GM19035 (cell line): ENCODE data around the gene PLVAP.

ENCODE experiments used
- ATAC-seq: cut with Tn5 transposase; IDR thresholded peaks from one replicate; pipeline ENCODE4 v1.9.1; 2021; ENCODE audit not compliant: unreplicated experiment

PLVAP gene

DNA sequence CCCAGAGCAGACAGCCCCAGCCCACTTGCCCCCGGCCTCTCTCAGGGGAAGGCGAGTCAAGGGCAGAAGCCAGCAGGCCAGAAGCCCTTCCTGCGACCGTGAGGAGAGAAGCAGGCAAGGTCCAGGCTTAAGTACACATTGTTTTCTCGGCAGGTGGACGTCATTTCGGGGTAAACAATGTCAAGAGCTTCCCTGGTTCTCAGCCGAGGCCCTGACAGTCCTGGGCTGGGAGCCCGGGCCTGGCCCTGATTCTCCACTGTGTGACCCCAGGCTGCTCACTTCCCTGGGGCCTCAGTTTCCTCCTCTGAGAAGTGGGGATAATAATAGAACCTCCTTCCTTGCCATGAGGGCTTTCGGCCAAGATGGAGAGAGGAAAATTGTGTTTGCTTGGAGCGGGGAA, 19.4 kb downstream of the PLVAP start:
- no peak for ATAC-seq

DNA sequence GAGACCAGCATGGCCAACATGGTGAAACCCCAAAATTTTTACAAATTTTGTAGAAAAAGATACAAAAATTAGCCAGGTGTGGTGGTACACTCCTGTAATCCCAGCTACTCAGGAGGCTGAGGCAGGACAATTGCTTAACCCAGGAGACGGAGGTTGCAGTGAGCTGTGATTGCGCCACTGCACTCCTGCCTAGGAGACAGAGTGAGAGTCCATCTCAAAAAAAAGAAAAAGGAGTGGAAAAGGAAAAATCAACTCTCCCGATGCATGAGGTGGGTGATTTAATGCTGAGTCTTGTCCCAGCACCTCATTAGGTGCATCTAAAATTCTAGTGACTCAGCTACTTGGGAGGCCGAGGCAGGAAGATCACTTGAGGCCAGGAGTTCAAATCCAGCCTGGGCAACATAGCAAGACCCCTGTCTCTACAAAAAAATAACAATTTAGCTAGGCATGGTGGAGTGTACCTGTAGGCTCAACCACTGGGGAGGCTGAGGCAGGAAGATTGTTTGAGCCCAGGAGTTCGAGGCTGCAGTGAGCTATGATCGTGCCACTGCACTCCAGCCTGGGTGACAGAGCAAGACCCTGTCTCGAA, 20.0 kb downstream of the PLVAP start:
- ATAC-seq = no peak

DNA sequence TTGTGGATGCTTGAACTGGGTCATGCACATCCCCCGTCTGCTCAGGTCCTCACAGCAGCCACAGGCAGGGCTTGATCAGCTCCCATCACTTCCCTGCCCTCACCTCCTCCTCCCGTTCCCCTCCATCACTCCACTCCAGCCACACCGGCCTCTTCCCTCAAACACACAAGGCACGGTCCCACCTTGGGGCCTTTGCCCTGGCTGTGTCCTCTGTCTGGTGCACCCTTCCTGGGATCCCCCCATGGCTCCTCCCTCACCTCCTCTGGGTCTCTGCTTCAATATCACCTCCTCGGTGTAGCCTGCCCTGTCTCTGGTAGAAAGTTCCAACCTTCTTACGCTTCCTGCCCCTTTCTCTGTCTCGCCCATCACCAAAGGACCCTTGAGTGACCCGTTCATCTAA, 23.8 kb downstream of the PLVAP start:
- no peak for ATAC-seq

DNA sequence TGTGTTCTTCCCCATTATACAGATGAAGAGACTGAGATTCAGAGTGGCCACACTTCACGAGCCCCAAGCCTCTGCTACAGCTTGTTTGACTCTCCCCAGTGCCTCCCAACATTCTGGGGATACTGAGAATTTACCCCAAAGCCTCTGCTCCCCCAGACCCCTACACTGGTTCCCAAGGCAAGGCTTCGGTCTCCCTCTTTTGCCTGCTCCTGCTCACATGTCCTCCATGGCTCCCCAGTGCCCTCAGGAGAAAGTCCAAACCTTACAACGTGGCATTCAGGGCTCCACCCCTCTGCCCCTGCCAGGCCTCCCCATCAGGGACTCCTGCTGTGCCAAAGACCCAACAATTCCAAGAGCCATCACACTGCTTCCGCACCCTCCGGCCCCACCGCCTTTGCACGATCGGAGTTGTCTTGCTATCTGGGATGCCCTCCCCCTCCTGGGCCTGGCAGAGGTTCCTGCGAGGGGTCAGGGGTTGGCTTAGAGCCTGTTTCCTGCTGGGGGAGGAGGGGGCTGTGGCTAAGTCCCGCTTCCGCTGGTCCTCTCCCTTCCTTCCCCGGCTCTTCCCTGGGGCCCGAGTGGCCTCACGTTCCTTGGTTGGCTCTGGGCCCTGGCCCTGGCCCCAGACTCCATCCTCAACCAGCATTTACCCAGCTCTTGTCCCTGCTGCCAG, 24.4 kb downstream of the PLVAP start:
- ATAC-seq = no peak

DNA sequence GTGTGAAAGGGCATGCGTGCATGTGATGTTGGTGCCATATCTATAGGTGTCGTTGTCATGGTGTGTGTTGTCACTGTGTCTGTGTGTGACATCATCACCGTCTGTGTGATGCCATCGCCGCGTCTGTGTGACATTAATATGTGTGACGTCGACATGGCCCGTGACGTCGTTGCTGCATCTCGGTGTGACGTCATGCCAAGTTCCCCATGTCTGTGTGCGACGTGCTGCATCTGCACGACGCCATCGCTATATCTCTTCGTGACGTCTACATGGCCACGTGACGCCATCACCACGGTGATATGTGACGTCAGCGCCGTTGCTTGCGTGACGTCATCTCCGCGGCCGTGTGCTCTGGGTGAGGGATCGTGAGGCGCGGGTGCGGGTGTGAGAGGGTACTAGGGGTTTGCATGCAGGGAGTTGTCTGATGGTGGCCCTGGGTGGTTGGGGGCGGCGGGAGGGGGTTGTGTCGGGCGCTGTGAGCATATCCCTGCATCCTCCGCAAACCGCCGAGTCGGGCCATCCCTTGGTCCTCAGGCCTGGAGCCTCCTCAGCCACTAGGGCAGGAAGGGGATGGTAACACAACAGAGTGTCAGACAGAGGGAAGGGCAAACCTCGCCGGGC, 25.2 kb downstream of the PLVAP start:
- ATAC-seq = no peak

DNA sequence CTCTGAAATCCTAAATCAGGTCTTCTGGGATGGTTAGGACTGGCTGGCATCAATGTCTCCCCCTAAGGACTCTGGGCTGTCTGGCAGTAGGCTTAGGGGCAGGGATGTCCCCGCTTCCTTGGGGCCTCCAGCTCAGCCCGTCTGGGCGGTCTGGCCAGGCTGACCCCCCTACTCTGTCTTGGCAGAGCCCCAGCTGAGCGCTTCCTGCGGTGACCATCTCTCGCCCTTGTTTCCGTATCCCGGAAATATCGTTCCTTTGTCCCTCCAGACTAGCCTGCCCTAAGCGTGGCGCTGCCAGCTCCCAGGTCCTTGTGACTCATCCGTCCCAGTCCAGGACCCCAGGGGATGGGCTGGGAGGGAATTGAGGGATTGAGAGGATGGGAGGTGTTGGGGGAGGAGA, 28.4 kb downstream of the PLVAP start:
- ATAC-seq = no peak

DNA sequence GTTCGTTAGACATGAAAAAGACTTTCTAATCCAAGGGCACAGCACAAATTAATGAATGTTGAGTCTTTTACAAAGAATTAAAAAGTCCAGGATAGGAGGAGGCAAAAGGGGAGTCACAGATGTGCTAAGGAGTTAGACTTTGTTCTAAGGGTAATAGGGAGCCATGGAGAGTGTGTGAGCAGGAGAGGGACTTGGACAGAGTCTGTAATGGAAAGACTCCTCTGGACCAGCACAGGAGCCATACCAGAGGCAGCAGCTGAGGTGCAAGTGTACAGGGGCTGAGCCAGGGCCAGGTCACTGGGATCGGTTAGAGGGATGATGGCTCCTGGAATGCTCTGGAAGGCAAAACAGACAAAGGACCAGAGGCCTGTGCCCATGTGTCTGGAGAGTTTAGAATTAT, 29.3 kb downstream of the PLVAP start:
- no peak for ATAC-seq

DNA sequence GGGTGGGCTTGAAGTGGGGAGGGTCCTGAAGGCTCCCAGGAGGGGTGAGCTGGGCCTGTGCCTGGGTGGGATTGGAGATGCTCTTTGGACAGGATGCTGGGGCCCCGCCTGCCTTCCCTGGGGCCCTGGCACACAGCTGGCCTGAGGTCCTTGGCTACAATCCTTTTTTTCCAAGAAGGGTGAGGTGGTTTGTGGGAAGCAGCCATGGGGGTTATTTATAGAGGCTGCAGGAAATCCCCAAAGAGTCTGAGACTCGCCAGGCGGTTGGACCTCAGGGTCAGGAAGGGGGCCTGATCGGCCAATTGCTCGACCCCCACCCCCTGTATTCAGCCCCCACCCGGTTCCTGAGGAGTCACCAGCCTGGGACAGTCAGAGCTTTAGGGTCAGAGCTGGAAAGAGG, 29.8 kb downstream of the PLVAP start:
- ATAC-seq = no peak

DNA sequence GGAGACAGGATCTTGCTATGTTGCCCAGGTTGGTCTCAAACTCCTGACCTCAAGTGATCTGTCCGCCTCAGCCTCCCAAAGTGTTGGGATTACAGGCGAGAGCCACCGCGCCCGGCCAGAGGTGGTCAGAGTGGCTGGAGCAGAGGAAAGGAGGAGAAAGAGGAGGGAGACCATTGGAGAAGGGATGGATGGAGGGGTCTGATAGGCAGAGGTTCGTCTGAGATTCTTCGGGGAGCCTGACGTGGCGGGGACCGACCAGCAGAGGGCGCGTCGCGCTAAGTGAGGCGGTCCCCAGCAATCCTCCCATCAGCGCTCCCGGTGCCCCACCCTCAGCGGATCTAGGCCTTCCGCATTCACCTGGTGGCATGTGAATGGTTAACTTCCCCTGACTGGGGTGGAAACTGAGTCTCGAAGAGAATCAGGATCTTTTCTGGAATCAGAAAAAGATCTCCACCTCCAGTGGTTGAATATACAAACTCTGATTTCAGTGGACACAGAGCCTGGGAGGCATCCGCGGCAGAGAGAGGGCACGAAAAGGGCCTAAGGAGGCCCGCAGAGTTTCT, 31.0 kb downstream of the PLVAP start:
- no peak for ATAC-seq

DNA sequence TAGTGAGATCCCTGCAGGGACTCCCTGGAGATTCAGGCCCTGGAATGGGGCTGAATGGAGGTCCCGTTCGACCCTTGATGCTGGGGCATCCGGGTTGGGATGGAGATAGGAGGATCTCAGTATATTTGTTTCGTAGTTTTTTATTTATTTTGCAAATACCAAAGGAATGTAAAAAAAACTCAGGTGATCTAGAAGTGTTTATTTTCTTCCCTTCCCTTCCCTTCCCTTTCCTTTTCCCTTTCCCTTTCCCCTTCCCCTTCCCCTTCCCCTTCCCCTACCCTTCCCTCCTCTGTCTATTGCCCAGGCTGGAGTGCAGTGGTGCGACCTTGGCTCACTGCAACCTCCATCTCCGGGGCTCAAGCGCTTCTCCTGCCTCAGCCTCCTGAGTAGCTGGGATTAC, 35.3 kb downstream of the PLVAP start:
- no peak for ATAC-seq

DNA sequence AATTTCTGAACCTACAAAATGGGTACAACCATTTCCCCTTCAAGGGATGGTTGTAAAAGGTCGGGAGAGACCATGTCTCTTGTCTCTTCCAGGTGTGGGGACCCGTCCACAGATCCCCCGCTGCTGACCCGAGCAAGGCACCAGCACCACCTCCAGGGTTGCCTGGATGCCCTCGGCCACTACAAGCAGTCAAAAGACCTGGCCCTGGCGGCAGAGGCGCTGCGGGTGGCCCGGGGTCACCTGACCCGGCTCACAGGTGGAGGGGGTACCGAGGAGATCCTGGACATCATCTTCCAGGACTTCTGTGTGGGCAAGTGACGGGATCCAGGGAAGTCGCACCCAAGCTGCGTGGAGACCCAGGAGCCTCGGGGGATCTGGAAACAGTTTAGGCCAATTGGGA, 35.8 kb downstream of the PLVAP start:
- ATAC-seq = no peak

DNA sequence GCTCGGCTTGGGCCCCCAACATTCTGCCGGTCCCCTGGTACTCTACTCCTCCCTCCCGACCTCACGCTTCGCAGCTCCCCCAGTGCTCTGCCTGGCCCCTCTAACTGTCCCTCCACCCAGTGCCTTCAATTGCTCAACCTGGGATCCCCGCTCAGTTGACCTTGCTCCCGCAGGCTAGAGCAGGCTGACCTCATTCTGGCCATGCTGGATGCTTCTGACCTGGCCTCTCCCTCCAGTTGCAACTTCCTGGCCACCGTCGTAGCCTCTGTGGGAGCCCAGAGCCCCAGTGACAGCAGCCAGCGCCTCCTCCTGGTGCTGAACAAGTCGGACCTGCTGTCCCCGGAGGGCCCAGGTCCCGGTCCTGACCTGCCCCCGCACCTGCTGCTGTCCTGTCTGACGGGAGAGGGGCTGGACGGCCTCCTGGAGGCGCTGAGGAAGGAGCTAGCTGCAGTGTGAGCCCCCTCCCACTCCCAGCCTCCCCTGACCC, 36.2 kb downstream of the PLVAP start:
- ATAC-seq = no peak

DNA sequence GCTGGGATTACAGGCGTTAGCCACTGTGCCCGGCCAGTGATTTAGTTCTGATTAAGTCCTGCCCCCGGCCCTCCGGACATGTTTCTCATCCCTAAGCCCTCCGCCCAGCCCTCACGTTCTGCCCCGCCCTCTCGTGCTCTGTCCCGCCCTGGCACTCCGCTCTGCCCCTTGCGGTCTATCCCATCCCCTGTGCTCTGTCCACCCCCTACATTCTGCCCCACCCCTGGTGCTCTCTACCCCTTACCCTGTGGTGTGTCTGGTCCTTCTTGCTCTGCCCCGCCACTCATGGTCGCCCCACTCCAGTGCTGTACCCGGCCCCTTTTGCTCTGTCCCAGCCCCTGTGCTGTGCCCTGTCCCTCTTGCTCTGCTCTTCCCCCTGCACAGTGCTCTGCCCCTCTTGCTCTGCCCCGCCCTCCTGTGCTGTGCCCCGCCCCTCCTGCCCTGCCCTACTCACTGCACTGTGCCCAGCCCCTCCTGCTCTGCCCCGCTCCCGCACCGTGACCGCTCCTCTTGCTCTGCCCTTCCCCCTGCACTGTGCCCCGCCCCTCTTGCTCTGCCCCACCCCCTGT, 36.8 kb downstream of the PLVAP start:
- ATAC-seq = no peak

DNA sequence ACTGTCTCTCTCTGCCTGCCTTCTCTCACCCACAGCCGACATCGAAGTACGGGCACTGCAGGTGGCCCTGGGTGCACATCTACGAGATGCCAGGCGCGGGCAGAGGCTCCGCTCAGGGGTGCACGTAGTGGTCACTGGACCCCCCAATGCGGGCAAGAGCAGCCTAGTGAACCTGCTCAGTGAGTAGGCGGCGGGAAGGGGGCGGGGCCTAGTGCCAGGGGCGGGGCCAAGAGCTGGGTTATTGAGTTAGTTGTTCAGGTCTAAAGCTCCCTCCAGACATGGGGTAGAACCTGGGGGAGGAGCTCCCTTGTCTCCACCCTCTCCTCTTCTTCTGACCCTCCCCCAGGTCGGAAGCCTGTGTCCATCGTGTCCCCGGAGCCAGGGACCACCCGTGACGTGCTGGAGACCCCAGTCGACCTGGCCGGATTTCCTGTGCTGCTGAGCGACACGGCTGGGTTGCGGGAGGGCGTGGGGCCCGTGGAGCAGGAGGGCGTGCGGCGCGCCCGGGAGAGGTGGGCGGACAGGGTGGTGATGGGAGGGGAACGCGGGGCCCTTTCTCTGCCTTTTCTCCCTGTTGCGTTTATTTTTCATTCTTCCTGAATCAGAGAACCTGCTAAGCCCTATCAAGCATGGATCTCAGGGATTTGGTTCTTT, 37.9 kb downstream of the PLVAP start:
- no peak for ATAC-seq

DNA sequence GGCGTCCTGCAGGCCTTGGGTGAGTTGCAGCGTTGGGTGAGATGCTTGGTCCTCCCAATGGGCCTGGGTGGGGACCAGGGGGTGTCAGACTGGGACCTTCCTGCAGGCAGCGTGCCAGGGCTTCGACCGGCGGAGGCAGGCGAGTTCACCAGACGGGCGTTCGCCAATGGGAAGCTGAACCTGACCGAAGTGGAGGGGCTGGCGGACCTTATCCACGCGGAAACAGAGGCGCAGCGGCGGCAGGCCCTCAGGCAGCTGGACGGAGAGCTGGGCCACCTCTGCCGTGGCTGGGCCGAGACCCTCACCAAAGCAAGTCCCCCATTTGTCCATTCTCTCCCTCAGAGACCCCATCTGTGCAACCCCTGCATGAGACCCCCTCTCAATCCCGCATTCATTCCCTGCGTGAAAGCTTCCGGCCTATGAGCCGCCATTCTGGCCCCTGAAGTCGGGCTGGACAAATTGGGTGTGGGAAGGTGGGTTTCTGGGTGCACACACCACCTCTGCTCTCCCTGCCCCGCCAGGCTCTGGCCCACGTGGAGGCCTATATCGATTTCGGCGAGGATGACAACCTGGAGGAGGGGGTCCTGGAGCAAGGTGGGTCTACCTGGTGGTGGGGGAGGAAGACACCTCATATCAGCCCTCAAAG, 38.6 kb downstream of the PLVAP start:
- ATAC-seq = no peak

DNA sequence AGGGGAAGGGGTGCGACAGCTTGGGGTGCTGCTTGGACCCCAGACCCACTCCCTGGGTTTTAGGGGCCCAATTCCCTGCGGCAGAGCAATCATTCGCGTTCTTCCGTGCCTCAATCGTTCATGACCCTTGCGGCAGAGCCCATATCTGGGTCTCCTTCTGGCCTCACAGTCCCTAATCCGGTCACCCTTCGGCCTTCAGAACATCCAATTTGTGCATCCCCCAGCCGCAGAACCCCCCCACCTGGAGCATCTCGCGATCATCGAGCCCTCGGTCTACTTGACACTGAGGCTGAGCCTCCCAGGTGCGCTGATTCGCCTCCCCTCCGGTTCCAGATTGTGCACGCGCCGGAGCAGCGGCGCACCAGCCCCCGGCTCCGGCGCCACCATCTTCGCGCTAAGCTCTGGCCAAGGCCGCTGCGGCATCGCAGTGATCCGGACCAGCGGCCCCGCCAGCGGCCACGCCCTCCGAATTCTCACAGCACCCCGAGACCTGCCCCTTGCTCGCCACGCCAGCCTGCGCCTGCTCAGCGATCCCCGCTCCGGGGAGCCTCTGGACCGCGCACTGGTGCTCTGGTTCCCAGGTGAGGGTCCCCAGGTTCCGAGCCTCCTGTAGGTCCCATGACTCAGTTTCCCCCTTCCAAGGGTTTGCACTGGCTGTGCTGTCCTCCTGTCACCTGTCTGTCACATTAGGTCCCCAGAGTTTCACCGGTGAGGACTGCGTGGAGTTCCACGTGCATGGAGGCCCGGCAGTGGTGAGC, 39.3 kb downstream of the PLVAP start:
- ATAC-seq = peak; percentile 2

DNA sequence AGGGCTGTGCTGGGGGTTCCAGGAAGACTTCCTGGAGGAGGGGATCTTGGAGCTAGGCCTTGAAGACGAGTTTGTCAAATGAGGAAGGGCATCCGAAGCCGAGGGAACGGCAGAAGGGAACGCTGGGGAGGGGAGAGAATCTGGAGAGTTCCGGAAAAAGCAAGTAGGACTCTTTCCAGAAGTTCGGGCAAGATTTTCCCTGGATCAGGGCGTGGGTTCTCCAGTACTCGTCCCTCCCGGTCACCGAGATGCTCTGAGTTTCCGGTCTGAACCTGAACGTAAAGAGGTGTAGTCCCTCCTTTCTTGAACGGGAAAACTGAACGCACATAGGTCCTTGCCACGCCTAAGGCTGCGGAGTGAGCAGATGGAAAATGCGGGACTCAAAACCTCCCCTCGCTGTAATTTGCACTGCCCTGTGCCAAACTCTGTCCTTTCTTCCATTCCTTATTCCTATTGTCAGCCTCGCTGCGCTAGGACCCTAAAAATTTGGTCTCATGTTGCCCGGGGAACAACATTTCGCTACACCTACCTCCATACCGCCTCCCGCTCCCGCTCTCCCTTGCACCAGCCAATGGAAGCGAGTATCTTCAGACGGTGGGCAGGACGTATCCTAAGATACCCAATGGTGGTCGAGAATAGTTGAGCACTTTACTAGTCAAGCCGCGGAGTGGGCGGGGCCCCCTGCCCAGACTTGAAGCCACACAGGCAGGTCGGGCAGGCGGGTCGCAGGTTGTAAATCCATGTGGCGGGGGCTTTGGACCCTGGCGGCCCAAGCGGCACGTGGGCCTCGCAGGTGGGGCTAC, 40.1 kb downstream of the PLVAP start, which contains the start of gene GTPBP3:
Gene GTPBP3, plus strand, starts transcription at position 682 of the 803 bp plus-strand sequence. Its CDS starts 59 bp downstream, at position 741.
- ATAC-seq = peak; percentile 78

DNA sequence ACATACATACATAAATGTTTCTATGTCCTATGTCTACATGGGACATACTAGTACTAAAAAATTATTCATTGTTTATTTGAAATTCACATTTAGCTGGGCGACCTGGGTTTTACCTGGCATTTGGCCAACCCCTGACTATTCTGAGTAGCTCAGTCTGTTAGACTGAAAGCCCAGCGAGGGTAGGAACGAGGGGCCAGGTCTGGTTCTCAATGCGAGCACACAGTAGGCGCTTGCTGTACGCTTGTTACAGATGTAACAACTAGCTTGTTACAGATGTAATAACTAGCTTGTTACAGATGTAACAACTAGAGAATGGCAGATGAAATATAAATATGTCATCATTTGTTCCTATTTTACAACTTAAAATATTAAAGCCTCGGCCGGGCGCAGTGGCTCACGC, 41.6 kb downstream of the PLVAP start:
- no peak for ATAC-seq
